Thoracic aorta (tissue), 2 donors: ENCODE data around the gene MTAP. TPM values are rescaled to one million over a fixed set of nuclear protein-coding genes. Genes with fewer than 3 reads are reported as not detected.

ENCODE experiments used
- ATAC-seq: fragments of 150-250 bp; one replicate; pipeline ENCODE4 v1.8.0; 2017; ENCODE audit warnings: low read depth; ENCODE audit not compliant: insufficient number of reproducible peaks, low FRiP score
- DNase-seq: peaks from one replicate; pipeline ENCODE4 v3.0.0-alpha.2; 2020; ENCODE audit warnings: low spot score
- H3K27ac ChIP-seq, 2 donors: fragments of 200-600 bp; sonication (generic); 1 replicate in 1 of 2; 2 replicates in 1 of 2; pipeline ENCODE4 v1.5.1; 2016; ENCODE audit warnings: mild to moderate bottlenecking in 2 of 2, moderate library complexity in 2 of 2
- H3K27me3 ChIP-seq: fragments of 200-600 bp; sonication (generic); replicated peaks from 2 replicates; pipeline ENCODE4 v1.6.0; 2016; ENCODE audit warnings: mild to moderate bottlenecking; ENCODE audit not compliant: insufficient read depth
- H3K36me3 ChIP-seq: fragments of 200-600 bp; sonication (generic); one replicate; pipeline ENCODE4 v1.5.1; 2016
- H3K4me1 ChIP-seq, 2 donors: fragments of 200-600 bp; sonication (generic); 1 replicate in 1 of 2; 2 replicates in 1 of 2; pipeline versions ENCODE4 v1.5.1 to v1.6.0; 2016; ENCODE audit warnings: low read depth in 2 of 2, mild to moderate bottlenecking in 1 of 2; ENCODE audit not compliant: control insufficient read depth in 1 of 2
- H3K4me3 ChIP-seq: fragments of 200-600 bp; sonication (generic); 2 replicates; pipeline ENCODE4 v1.5.1; 2016; ENCODE audit warnings: mild to moderate bottlenecking
- H3K9me3 ChIP-seq: fragments of 200-600 bp; sonication (generic); 2 replicates; pipeline ENCODE4 v1.5.1; 2016
- CTCF ChIP-seq: fragments of 200-600 bp; sonication (generic); IDR thresholded peaks from one replicate; pipeline ENCODE4 v1.5.1; 2019; ENCODE audit warnings: antibody characterized with exemption
- total RNA-seq, 2 donors: library from RNA; depleted of rRNA; stranded (reverse); fragments of >200 nt; gene quantifications; one replicate each; pipeline versions ENCODE4 v1.1.0 to v1.2.3, GENCODE V29; 2016

MTAP gene
- total RNA-seq, 2 donors from 2014 or later = 16.9 to 26.2 TPM

DNA sequence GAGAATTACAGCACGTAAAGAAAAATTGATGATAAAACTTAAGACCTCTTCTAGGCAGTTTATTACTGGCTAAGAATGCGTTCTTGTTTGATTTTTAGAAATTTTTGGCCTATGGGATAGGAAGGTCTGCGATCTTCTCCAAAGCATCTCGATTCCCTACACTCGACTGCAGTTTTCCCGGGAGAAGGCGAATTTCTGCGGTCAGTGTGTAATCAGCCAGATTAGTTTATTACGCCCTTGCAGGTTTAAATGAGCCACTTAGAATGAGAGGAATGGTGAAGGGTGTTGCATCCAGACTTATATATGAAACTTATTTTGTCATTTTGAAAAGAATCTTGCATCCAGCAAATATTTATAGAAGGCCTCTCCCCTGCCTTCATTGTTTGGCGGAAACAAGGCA lies 1.2 kb downstream of the MTAP start:
- TF ChIP-seq CTCF = no peak
- Histone ChIP-seq H3K9me3 (no peaks in the 10 kb centered on the region), H3K27ac (peak overlapping the region; percentile 89 to 93), H3K4me1 (peaks cover 4 to 20% of the 10 kb centered on the region in 2 donors), H3K27me3 (no peaks in the 10 kb centered on the region), H3K4me3 (peak overlapping the region; percentile 89), H3K36me3 (no peaks in the 10 kb centered on the region)
- no peak for ATAC-seq
- DNase-seq = no peak

GRCh38 chr9:21804331-21804730 lies 1.9 kb downstream of the MTAP start:
- no peak for TF ChIP-seq CTCF
- Histone ChIP-seq H3K27me3 (no peaks in the 10 kb centered on the region), H3K4me3 (no peak overlapping the region), H3K4me1 (peaks cover 4 to 20% of the 10 kb centered on the region in 2 donors), H3K36me3 (no peaks in the 10 kb centered on the region), H3K27ac (no peak overlapping the region), H3K9me3 (no peaks in the 10 kb centered on the region)
- no peak for ATAC-seq
- no peak for DNase-seq

GRCh38 chr9:21804791-21805190 lies 2.4 kb downstream of the MTAP start:
- Histone ChIP-seq H3K4me1 (peaks cover 4 to 20% of the 10 kb centered on the region in 2 donors), H3K9me3 (no peaks in the 10 kb centered on the region), H3K27ac (no peak overlapping the region), H3K36me3 (no peaks in the 10 kb centered on the region), H3K27me3 (no peaks in the 10 kb centered on the region), H3K4me3 (no peak overlapping the region)
- ATAC-seq (no peak), DNase-seq (no peak)
- no peak for TF ChIP-seq CTCF

DNA sequence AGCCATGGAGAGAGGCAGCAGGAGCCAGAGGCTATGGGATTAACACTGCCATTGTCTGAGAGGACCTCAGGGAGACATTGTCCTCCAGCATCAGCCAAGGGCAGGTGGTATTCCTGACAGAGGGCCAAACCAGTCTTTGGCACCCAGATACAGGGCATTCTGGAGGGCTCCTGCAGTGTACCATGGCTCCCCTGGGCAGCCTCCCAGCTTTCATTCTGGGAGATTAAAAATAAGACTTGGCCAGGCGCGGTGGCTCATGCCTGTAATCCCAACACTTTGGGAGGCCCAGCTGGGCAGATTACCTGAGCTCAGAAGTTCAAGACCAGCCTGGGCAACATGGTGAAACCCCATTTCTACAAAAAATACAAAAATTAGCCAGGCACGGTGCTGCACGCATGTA lies 4.2 kb downstream of the MTAP start:
- H3K4me1 ChIP-seq = peaks cover 4 to 13% of the 10 kb centered on the region in 2 donors
- no peak for ATAC-seq
- H3K36me3 ChIP-seq = no peaks in the 10 kb centered on the region

DNA sequence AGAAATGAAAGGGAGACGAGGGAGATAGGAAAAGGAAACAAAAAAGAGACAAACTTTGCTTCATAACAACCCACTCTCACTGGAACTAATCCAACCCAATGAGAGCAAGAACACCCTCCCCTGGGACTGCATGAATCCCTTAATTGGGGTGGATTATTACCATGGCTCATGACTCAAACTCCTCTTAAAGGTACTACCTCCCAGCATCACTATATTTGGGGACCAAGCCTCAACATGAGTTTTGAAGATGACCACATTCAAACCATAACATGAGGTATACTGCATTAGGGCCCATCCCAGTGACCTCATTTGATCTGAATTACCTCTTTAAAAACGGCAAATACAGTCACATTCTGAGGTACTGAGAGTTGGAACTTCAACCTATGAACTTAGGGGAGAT lies 8.0 kb downstream of the MTAP start:
- TF ChIP-seq CTCF = no peak
- Histone ChIP-seq H3K4me1 (peaks cover 4 to 7% of the 10 kb centered on the region in 2 donors), H3K27me3 (no peaks in the 10 kb centered on the region), H3K9me3 (no peaks in the 10 kb centered on the region), H3K4me3 (no peak overlapping the region), H3K36me3 (no peaks in the 10 kb centered on the region), H3K27ac (no peak overlapping the region)
- ATAC-seq (no peak), DNase-seq (no peak)

More for the DNA sequence above, 4.2 kb downstream of the MTAP start:
- H3K9me3 ChIP-seq = no peaks in the 10 kb centered on the region
- no peaks in the 10 kb centered on the region for H3K27me3 ChIP-seq
- DNase-seq = no peak
- H3K4me3 ChIP-seq = no peak overlapping the region
- no peak overlapping the region for H3K27ac ChIP-seq
- TF ChIP-seq CTCF = no peak
